HuH-7.5 (cell line): ENCODE results near the gene TMPRSS3.

Source experiments
- DNase-seq: peaks from one replicate; pipeline ENCODE4 v3.0.0; 2011; ENCODE audit warnings: low spot score

Gene TMPRSS3

DNA sequence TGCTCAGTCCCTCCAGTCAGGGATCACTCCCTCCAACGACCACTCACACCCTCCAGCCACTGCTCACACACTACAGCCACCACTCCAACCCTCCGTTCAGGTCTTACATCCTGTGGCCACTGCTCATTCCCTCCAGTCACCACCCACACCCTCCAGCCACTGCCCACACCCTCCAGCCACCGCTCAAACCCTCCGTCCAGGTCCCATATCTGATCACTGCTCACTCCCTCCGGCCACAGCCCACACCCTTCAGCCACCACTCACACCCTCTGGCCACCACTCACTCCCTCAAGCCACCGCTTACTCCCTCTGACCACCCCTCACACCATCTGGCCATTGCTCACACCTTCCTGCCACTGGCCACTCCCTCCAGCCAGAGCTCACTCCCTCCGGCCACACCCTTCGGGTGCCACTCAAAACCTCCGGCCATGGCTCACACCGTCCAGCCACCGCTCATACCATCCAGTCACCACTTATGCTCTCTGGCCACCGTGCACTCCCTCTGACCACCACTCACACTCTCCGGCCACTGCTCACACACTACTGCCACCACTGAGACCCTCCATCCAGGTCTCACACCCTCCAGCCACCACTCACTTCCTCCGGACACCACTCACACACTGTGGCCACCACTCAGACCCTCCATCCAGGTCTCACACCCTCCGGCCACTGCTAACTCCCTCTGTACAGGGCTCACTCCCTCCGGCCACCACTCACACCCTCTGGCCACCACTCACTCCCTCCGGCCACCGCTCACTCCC, 24.8 kb downstream of the TMPRSS3 start:
- no peak for DNase-seq

DNA sequence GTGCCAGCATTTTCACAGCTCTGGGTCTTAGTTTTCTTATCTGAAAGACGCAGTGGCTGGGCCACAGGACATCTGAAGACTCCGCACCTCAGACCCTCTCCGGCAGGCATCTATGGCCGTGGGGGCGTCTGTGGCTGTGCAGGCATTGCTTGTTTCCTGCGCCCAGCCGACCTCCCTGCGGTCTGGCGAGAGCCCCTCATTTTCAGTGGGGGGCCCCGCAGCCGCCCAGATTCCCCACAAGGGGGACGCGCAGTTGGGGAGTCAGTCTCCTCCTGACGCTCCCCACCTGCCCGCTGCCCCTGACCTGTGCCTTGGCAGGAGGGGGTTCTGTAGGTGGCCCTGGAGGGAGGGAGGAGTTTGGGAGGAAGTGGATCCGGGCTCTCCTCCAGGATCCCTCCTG, 26.0 kb downstream of the TMPRSS3 start:
- DNase-seq: no peak

- no peak for DNase-seq
Observed at GRCh38 chr21:42367367-42368165, 28.3 kb downstream of the TMPRSS3 start.

GRCh38 chr21:42366292-42367010, 29.4 kb downstream of the TMPRSS3 start, which contains the start of gene TFF1:
TFF1 (minus strand) TSS chr21:42366535; CDS start chr21:42366495, 40 bp downstream.
- DNase-seq: peak; percentile 62

GRCh38 chr21:42365770-42366169, 30.1 kb downstream of the TMPRSS3 start:
- no peak for DNase-seq

GRCh38 chr21:42364304-42364865, 31.5 kb downstream of the TMPRSS3 start:
- no peak for DNase-seq

DNA sequence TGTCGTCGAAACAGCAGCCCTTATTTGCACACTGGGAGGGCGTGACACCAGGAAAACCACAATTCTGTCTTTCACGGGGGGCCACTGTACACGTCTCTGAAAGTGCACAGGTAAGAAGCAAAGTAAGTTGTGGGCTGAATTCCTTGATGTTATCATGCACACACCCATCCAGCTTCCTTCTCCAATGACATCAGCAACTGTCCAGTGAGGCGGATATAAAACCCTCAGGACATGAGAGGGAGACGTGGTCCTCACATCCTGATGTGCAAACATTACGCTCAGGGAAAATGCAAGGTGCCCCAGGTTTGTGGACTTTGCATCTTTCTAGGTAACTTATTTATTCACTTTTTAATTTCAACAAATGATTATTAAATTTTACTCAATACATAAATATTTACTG, 32.5 kb downstream of the TMPRSS3 start:
- no peak for DNase-seq

DNA sequence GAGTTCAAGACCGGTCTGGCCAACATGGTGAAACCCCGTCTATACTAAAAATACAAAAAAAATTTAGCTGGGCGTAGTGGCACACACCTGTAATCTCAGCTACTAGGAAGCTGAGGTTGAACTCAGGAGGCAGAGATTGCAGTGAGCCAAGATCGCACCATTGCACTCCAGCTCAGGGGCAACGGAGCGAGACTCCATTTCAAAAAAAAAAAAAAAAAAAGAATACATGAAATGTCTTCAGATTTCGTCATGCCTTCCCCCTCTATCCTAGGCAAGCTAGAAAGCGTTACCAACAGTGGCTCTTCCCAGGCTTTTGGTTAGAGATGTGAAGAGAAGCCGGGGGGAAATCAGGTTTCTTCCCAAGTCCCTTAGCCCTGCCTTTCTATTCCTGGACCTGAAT, 33.2 kb downstream of the TMPRSS3 start:
- DNase-seq: no peak

DNA sequence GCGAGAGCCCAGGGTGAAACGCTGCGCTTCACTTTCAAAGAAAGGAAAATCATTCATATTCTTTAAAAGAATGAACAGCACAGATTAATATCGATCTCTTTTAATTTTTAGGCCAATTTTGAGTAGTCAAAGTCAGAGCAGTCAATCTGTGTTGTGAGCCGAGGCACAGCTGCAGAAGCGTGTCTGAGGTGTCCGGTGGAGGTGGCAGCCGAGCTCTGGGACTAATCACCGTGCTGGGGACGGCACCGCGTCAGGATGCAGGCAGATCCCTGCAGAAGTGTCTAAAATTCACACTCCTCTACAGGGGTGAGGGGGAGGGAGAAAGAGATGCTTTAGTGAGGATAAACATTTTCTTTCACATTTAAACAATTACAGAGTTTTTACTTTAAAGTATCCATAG, 33.7 kb downstream of the TMPRSS3 start:
- DNase-seq: no peak

- no peak for DNase-seq
Observed at GRCh38 chr21:42361286-42361685, 34.6 kb downstream of the TMPRSS3 start.

DNA sequence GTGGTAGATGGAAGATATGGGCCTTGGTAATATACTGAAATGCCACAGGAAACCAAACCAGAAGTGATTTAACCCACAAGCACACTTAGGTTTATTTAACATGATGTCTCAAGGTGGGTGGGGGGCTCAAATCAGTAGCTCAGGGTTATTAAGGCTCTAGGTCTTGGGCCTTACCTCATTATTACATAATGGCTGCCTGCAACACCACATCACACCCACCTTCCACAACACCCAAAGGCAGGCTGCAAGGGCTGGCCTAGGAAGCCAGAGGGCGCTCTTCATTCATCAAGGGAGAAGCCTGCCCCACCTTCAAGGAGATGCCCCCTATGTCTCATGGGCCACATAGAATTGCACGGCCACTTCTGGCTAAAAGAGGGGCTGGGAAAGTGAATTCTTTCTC, 35.5 kb downstream of the TMPRSS3 start:
- no peak for DNase-seq

GRCh38 chr21:42358937-42359336, 36.9 kb downstream of the TMPRSS3 start:
- DNase-seq: no peak

DNA sequence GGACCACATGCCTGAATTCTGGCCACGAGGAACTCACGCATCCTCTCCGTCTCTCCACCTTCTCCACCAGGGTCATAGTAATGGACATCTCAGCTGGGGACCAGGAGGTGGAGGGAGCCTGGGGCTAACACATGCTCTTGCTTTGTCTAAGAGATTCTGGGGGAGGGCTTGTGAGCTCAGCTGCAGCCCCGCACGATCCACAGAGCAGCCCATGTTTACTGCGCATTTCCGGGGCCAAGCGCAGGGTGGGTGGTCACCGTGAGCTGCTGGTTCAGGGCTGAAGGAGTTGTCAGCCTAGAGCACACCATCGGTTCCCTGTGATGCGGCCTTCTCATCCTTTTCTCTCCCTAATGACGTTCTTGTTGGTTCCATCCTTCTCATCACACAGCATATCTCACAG, 37.6 kb downstream of the TMPRSS3 start:
- DNase-seq: no peak

DNA sequence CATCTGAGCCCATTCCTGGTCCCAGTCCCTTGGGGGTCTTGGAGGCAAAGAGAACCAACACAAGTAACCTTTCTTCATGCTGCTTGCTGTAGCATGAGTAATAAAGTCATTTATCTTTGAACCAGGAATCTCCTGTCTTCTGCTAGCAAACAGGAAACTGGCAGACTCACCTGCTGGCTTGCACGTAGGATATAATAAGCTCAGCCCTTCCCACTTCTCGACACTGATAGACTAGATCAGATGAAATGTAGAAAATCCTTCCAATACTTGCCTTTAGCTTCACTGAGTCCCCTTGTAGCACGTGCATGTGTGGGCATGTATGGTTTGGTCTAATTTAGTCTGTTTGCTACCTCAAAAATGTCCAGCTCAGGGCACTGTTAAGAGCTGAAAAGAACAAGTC, 38.5 kb downstream of the TMPRSS3 start:
- DNase-seq: no peak

DNA sequence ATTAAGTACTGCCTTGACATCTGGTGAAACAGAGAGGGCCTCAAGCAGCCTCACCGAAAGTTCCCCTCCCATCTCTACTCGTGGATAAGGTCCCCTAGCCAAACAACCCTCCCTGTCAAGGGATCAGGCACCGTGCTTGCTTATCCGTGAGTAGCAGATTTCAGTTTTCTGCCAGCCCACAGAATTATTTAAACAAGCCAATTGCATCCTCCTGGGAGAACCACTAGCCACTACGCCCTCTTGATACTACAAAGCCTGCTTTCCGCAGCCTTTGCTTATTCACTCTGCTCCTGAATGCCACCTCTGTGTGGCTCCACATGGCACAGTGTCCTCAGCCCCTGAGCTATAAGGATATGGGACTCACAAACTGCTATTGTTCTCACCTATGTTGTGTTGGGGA, 39.2 kb downstream of the TMPRSS3 start:
- DNase-seq: no peak

DNA sequence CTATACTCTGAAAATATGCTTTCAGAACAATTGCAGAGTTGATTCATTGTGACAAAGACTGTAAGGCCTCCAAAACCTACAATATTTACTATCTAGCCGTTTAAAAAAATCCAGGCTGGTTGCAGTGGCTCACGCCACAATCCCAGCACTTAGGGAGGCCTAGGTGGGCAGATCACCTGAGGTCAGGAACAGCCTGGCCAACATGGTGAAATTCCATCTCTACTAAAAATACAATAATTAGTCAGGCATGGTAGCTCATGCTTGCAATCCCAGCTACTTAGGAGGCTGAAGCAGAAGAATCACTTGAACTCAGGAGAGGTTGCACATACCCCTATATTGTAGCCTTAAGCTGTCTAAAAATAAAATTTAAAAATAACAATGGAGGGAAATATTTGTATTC, 39.8 kb downstream of the TMPRSS3 start:
- DNase-seq: no peak

DNA sequence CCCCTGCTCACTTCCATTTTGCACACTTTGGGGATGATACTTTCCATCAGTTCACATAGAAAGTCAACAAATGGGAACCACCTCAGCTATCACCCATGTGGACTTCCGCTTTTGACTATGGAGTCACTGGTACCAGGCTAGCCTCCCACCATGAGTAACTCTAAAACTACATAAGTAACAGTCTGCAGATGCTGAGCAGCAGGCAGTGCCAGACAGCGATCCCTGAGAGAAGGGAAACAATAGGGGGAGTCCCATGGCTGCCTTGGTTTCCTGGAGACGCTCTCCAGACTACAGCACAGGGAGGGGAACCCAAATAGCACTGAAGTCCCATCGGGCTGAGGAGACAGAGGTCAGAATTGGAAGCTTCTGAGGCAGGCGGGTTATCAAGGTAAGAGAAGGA, 42.2 kb downstream of the TMPRSS3 start:
- DNase-seq: no peak

GRCh38 chr21:42352441-42353095, 43.3 kb downstream of the TMPRSS3 start:
- no peak for DNase-seq

- DNase-seq: no peak
Observed at GRCh38 chr21:42351626-42352440, 44.0 kb downstream of the TMPRSS3 start.

GRCh38 chr21:42350927-42351426, 44.9 kb downstream of the TMPRSS3 start, which contains the start of gene TFF2:
TFF2 (minus strand) TSS chr21:42350994; CDS start chr21:42350957, 37 bp downstream.
- no peak for DNase-seq
